SK-N-SH (cell line): ENCODE measurements around the gene SLC46A1.

Source experiments
- EP300 ChIP-seq, 2 experiments: IDR thresholded peaks; 2 replicates each; pipeline versions ENCODE4 v1.4.0 to v1.6.1; 2012; ENCODE audit warnings: borderline replicate concordance in 1 of 2, low read depth in 1 of 2, low read length in 1 of 2
- EZH2phosphoT487 ChIP-seq: fragments of 200-600 bp; sonication (generic); IDR thresholded peaks from 2 replicates; pipeline ENCODE4 v1.6.1; 2017; ENCODE audit warnings: low read depth, mixed run types, mild to moderate bottlenecking, antibody characterized with exemption, moderate library complexity, borderline replicate concordance
- FOSL2 ChIP-seq: IDR thresholded peaks from 2 replicates; pipeline ENCODE4 v1.4.0; 2012; ENCODE audit warnings: low read depth, mild to moderate bottlenecking, moderate library complexity, borderline replicate concordance
- GABPA ChIP-seq: IDR thresholded peaks from 2 replicates; pipeline ENCODE4 v1.4.0; 2012; ENCODE audit warnings: low read depth, mild to moderate bottlenecking
- JUND ChIP-seq: IDR thresholded peaks from 2 replicates; pipeline ENCODE4 v1.4.0; 2012
- MAX ChIP-seq: IDR thresholded peaks from 2 replicates; pipeline ENCODE4 v1.4.0; 2012; ENCODE audit warnings: low read depth
- POLR2AphosphoS5 ChIP-seq: IDR thresholded peaks from 2 replicates; pipeline ENCODE4 v1.6.1; 2012; ENCODE audit warnings: low read depth, low read length
- RFX5 ChIP-seq: IDR thresholded peaks from 2 replicates; pipeline ENCODE4 v1.6.1; 2012; ENCODE audit warnings: mild to moderate bottlenecking, improper control_type of control experiment, low read length
- SIN3A ChIP-seq: IDR thresholded peaks from 2 replicates; pipeline ENCODE4 v1.6.1; 2012; ENCODE audit warnings: low read depth, mild to moderate bottlenecking, low read length, moderate library complexity, borderline replicate concordance
- TAF1 ChIP-seq: IDR thresholded peaks from 2 replicates; pipeline ENCODE4 v1.6.1; 2012; ENCODE audit warnings: low read depth, mild to moderate bottlenecking, low read length, moderate library complexity, borderline replicate concordance
- YY1 ChIP-seq: IDR thresholded peaks from 2 replicates; pipeline ENCODE4 v1.4.0; 2012; ENCODE audit warnings: low read depth, mild to moderate bottlenecking
- TF ChIP-seq, protein P1 (sequence below): fragments of 200-600 bp; sonication (generic); IDR thresholded peaks from 2 replicates; pipeline ENCODE4 v1.6.1; 2017; ENCODE audit warnings: antibody characterized with exemption, mild to moderate bottlenecking, moderate library complexity
- TF ChIP-seq, protein P2 (sequence below): IDR thresholded peaks from 2 replicates; pipeline ENCODE4 v1.4.0; 2012; ENCODE audit warnings: low read depth, borderline replicate concordance

GRCh38 chr17:28368915-28369683 is 36.9 kb downstream of the SLC46A1 start:
- TF ChIP-seq GABPA (no peak), SIN3A (no peak), POLR2AphosphoS5 (no peak), JUND (no peak), RFX5 (no peak), EP300 (IDR thresholded peaks at IDR 0.05; ENCODE audit: borderline replicate concordance in 1 of 2, low read depth in 1 of 2, low read length in 1 of 2) (no peak), FOSL2 (no peak), TAF1 (no peak), YY1 (no peak), MAX (no peak), EZH2phosphoT487 (no peak)
- TF ChIP-seq, protein P1, sequence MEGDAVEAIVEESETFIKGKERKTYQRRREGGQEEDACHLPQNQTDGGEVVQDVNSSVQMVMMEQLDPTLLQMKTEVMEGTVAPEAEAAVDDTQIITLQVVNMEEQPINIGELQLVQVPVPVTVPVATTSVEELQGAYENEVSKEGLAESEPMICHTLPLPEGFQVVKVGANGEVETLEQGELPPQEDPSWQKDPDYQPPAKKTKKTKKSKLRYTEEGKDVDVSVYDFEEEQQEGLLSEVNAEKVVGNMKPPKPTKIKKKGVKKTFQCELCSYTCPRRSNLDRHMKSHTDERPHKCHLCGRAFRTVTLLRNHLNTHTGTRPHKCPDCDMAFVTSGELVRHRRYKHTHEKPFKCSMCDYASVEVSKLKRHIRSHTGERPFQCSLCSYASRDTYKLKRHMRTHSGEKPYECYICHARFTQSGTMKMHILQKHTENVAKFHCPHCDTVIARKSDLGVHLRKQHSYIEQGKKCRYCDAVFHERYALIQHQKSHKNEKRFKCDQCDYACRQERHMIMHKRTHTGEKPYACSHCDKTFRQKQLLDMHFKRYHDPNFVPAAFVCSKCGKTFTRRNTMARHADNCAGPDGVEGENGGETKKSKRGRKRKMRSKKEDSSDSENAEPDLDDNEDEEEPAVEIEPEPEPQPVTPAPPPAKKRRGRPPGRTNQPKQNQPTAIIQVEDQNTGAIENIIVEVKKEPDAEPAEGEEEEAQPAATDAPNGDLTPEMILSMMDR, result no peak
- TF ChIP-seq, protein P2, sequence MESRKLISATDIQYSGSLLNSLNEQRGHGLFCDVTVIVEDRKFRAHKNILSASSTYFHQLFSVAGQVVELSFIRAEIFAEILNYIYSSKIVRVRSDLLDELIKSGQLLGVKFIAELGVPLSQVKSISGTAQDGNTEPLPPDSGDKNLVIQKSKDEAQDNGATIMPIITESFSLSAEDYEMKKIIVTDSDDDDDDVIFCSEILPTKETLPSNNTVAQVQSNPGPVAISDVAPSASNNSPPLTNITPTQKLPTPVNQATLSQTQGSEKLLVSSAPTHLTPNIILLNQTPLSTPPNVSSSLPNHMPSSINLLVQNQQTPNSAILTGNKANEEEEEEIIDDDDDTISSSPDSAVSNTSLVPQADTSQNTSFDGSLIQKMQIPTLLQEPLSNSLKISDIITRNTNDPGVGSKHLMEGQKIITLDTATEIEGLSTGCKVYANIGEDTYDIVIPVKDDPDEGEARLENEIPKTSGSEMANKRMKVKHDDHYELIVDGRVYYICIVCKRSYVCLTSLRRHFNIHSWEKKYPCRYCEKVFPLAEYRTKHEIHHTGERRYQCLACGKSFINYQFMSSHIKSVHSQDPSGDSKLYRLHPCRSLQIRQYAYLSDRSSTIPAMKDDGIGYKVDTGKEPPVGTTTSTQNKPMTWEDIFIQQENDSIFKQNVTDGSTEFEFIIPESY, result no peak
